CD4-positive, alpha-beta T cell treated with Interleukin-4 for 1 hour (primary cell): ENCODE data around the gene INCA1.

Experiments
- DNase-seq, 2 donors: peaks; one replicate each; pipeline ENCODE4 v3.0.0-alpha.2; 2020 to 2022

INCA1 gene

GRCh38 chr17:5003214-5003867, 6.0 kb upstream of the INCA1 start:
- no peak for DNase-seq

GRCh38 chr17:5002121-5002788, 4.9 kb upstream of the INCA1 start:
- DNase-seq, result no peak

GRCh38 chr17:5000237-5000639, 2.9 kb upstream of the INCA1 start:
- no peak for DNase-seq

- no peak for DNase-seq
Measured at GRCh38 chr17:4999430-5000093, 2.2 kb upstream of the INCA1 start.

- DNase-seq, result no peak
Measured at GRCh38 chr17:4998732-4999429, 1.6 kb upstream of the INCA1 start.

- no peak for DNase-seq
Measured at GRCh38 chr17:4998027-4998731, 857 bp upstream of the INCA1 start.

- no peak for DNase-seq
Measured at GRCh38 chr17:4994081-4994595, 3.2 kb downstream of the INCA1 start.

GRCh38 chr17:4987767-4988567, 9.4 kb downstream of the INCA1 start:
- no peak for DNase-seq

- DNase-seq, result peak; percentile 85 to 87
Measured at GRCh38 chr17:4986951-4987766, 10.2 kb downstream of the INCA1 start, which contains the start of gene CAMTA2. Gene CAMTA2, minus strand, starts transcription at chr17:4987675. Its CDS starts 1,453 bp downstream, at chr17:4986222.

- DNase-seq, result no peak
Measured at GRCh38 chr17:4986403-4986802, 10.9 kb downstream of the INCA1 start.

- DNase-seq, result no peak
Measured at GRCh38 chr17:4982305-4982704, 15.0 kb downstream of the INCA1 start.

GRCh38 chr17:4980644-4981216, 16.6 kb downstream of the INCA1 start:
- DNase-seq, result peak; percentile 29 to 78

GRCh38 chr17:4978726-4979125, 18.6 kb downstream of the INCA1 start:
- DNase-seq, result no peak

GRCh38 chr17:4974115-4974670, 23.1 kb downstream of the INCA1 start:
- DNase-seq, result no peak

- DNase-seq, result no peak
Measured at GRCh38 chr17:4973256-4974114, 23.8 kb downstream of the INCA1 start.

- DNase-seq, result no peak
Measured at GRCh38 chr17:4972752-4973151, 24.6 kb downstream of the INCA1 start.

- no peak for DNase-seq
Measured at GRCh38 chr17:4972322-4972721, 25.0 kb downstream of the INCA1 start.

GRCh38 chr17:4971826-4972225, 25.5 kb downstream of the INCA1 start:
- no peak for DNase-seq

- no peak for DNase-seq
Measured at GRCh38 chr17:4970273-4970672, 27.0 kb downstream of the INCA1 start.
